Left kidney (tissue), 2 donors: ENCODE results near the gene ERP27. TPM values are rescaled to one million over a fixed set of nuclear protein-coding genes. Genes with fewer than 3 reads are reported as not detected.

ENCODE experiments used
- DNase-seq: peaks from one replicate; pipeline ENCODE4 v3.0.0-alpha.2; 2013
- polyA plus RNA-seq: library from polyadenylated mRNA; unstranded; fragments of 120-200 nt; gene quantifications from one replicate; pipeline ENCODE4 v1.2.1, GENCODE V29; 2013; ENCODE audit not compliant: insufficient read length

The ERP27 gene
- polyA plus RNA-seq, 1 donor: 22.6 TPM

- no peak for DNase-seq
Observed at GRCh38 chr12:14936224-14936861, 2.0 kb downstream of the ERP27 start.

- peak; percentile 66 for DNase-seq
Observed at GRCh38 chr12:14935031-14935430, 3.3 kb downstream of the ERP27 start.

GRCh38 chr12:14934511-14934910 lies 3.8 kb downstream of the ERP27 start:
- DNase-seq: no peak

- no peak for DNase-seq
Observed at GRCh38 chr12:14931791-14932560, 6.4 kb downstream of the ERP27 start.

GRCh38 chr12:14931359-14931758 lies 7.0 kb downstream of the ERP27 start:
- no peak for DNase-seq

GRCh38 chr12:14930299-14930698 lies 8.0 kb downstream of the ERP27 start:
- no peak for DNase-seq

- DNase-seq: peak; percentile 80
Observed at GRCh38 chr12:14928931-14929330, 9.4 kb downstream of the ERP27 start.

- DNase-seq: no peak
Observed at GRCh38 chr12:14927267-14927666, 11.1 kb downstream of the ERP27 start.

GRCh38 chr12:14924541-14924940 lies 13.8 kb downstream of the ERP27 start:
- DNase-seq: no peak

GRCh38 chr12:14923944-14924343 lies 14.4 kb downstream of the ERP27 start:
- DNase-seq: no peak

GRCh38 chr12:14921218-14921617 lies 17.1 kb downstream of the ERP27 start:
- DNase-seq: no peak

- no peak for DNase-seq
Observed at GRCh38 chr12:14920475-14921126, 17.7 kb downstream of the ERP27 start.

GRCh38 chr12:14919455-14919854 lies 18.9 kb downstream of the ERP27 start:
- no peak for DNase-seq

GRCh38 chr12:14915736-14916135 lies 22.6 kb downstream of the ERP27 start:
- no peak for DNase-seq

- DNase-seq: no peak
Observed at GRCh38 chr12:14913381-14913781, 25.0 kb downstream of the ERP27 start.

GRCh38 chr12:14911131-14911530 lies 27.2 kb downstream of the ERP27 start:
- DNase-seq: no peak

GRCh38 chr12:14910090-14910915 lies 28.0 kb downstream of the ERP27 start:
- no peak for DNase-seq

- DNase-seq: no peak
Observed at GRCh38 chr12:14907953-14908352, 30.4 kb downstream of the ERP27 start.

- no peak for DNase-seq
Observed at GRCh38 chr12:14906114-14906513, 32.2 kb downstream of the ERP27 start.

GRCh38 chr12:14905269-14906004 lies 32.9 kb downstream of the ERP27 start:
- no peak for DNase-seq

GRCh38 chr12:14904854-14905253 lies 33.5 kb downstream of the ERP27 start:
- no peak for DNase-seq
